GM21529 (cell line): ENCODE results near the gene GRIA1.
"Not testable (repeated sequence)": the region's sequence is repeated elsewhere in the genome, so short reads cannot be mapped to it uniquely, and the experiment has no call there.

Experiments
- ATAC-seq: cut with Tn5 transposase; IDR thresholded peaks from one replicate; pipeline ENCODE4 v1.9.1; 2021; ENCODE audit not compliant: unreplicated experiment

The GRIA1 gene

DNA sequence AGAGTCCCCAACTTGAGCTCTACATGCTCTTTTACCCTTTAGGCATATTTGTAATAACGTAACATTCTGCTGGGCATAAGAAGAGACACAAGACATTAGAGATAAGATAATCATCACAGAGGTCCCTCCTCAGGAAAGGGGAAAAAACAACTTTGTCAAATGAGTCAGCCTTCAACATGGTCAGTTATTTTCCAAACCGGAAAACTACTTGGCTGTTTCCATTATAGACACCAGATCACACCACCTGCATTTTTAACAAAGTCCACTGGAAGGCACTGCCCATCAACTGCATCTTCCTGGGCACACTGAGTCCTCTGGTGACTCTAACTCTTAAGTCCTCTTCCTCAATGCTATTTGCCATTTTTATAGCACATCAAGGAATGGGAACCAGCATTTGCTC, 326.4 kb downstream of the GRIA1 start:
- ATAC-seq, result no peak

DNA sequence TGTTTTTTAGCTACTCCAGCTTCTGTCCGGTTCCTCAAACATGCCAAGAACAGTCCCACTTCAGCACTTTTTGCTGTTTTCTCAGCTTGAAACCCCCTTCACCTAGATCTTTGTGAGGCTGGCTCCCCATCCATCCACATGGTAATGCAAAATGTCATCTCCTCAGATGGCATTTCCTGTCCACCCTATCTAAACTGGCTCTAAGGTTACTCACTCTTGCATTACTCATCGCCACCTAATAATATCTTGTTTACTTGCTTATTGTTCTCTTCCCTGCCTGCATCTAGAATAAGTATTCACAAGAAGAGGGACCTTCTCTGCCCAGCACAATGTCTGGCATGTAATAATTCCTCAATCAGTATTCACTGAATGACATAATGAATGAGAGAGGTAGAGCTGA, 328.2 kb downstream of the GRIA1 start:
- no peak for ATAC-seq

GRCh38 chr5:153823036-153823435, 332.6 kb downstream of the GRIA1 start:
- no peak for ATAC-seq

- ATAC-seq, result no peak
Observed at GRCh38 chr5:153824909-153825308, 334.4 kb downstream of the GRIA1 start.

GRCh38 chr5:153827397-153827796, 336.9 kb downstream of the GRIA1 start:
- ATAC-seq, result no peak

DNA sequence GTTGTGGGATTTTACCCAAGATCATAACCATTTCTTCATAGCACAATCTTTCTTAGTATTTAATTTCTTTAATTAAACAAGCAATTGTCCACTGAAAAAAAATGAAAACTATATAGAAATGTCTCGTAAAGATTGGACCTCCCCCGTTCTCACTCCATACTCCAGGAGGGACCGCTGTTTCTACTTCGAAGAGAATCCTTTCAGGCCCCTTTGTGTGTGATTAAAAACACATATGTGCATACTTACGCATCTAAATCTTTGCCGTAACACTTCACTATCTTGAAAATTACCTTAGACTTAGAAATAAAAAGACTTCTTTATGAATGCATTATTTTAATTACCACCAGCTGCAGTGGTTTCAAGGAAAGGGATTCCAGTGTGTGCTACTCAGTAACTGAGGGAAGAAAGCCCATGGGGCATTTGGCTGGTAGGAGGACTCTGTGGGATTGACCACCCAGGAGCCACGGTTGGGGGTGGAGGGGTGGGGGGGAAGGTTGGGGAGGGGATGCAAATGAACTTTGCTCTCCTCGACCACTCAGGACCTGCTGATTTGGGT, 339.1 kb downstream of the GRIA1 start:
- no peak for ATAC-seq

DNA sequence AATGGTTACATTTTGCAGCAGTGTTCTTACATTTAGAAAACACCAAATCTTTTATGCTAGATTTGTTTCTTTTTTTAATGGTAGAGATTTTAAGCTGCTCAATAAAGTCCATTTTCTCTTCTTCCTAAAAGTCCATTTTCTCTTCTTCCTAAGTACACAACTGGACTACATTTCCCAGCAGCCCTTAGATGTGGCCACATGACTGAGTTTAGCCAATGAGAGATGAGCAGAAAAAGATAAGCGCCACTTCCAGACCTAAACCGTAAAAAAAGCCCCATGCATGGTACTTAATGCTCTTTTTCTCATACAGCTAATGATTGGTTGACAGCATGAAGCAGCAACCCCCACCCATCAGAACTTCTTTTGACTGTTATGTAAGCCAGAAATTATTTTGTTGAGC, 341.5 kb downstream of the GRIA1 start:
- ATAC-seq, result peak; percentile 80

GRCh38 chr5:153835891-153836515, 345.5 kb downstream of the GRIA1 start:
- no peak for ATAC-seq

- ATAC-seq, result not testable (repeated sequence)
Observed at GRCh38 chr5:153849303-153850113, 359.0 kb downstream of the GRIA1 start.

DNA sequence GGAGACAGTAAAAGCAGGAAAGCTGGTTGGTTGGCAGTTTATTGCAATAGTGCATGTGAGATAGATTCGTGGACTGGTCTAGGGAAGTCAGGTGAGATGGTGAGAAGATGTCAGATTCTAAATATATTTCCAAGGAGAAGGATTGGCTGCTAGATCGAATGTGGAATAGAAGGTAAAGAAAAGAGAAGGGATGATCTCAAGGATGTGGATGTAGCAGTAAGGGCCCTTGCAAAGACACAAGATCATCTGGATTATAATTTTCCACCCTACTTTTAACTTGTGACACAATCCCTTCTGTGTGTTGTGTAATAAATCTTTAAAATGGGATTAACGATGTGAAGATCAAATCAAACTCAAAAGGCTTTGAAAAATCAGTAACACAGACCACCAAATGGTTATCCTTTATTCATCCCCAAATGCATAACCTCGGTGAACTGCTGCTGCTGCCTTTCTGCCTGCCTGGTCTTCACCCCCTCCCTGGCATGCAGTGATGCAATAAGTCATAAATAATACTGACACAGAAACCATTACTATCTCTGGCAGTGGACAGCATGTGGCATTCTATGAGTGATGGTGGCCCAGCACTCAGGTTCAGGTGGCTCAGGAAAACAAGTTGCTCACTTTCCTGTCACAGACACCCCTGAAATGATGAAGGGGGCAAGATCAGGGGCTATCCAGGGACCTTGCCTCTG, 369.9 kb downstream of the GRIA1 start:
- ATAC-seq, result no peak

DNA sequence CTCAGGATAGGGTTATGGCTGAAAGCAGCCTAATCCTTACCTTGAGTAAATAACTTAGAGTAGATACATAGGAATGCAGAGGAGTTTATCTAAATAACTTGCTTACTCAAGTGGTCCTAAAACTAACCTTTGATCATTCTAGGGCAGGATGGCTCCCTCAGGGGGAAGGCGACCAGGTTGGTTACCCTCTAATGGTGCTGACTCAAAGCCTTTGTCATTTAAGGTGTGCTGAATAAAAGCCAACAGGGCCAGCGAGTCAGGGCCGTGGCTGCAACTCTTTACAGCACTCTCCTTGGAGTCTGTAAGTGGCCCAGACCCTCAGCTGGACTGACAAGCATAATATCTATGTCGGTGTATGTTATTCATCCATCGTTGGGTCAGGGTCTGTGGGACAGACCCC, 372.4 kb downstream of the GRIA1 start:
- not testable (repeated sequence) for ATAC-seq
